NT2/D1 (cell line): ENCODE measurements around the gene EIF3B.

ENCODE experiments used
- DNase-seq: peaks from one replicate; pipeline ENCODE4 v3.0.0-alpha.2; 2011; ENCODE audit warnings: low read depth, low spot score
- H3K27me3 ChIP-seq: 2 replicates; pipeline ENCODE4 v1.6.0; 2011; ENCODE audit warnings: mild to moderate bottlenecking; ENCODE audit not compliant: insufficient read length, insufficient read depth
- H3K36me3 ChIP-seq: 2 replicates; pipeline ENCODE4 v1.6.1; 2011; ENCODE audit warnings: mild to moderate bottlenecking, low read length, mixed read lengths; ENCODE audit not compliant: insufficient read depth, insufficient read length
- H3K4me1 ChIP-seq: 2 replicates; pipeline ENCODE4 v1.5.1; 2011; ENCODE audit not compliant: insufficient read depth, insufficient read length
- H3K4me3 ChIP-seq: 2 replicates; pipeline ENCODE4 v1.5.1; 2011; ENCODE audit warnings: low read depth; ENCODE audit not compliant: insufficient read length
- H3K9ac ChIP-seq: 2 replicates; pipeline ENCODE4 v1.6.0; 2011; ENCODE audit warnings: low read depth; ENCODE audit not compliant: insufficient read length
- H3K9me3 ChIP-seq: 2 replicates; pipeline ENCODE4 v1.5.1; 2011; ENCODE audit warnings: mild to moderate bottlenecking, low read length; ENCODE audit not compliant: insufficient read depth
- SUZ12 ChIP-seq: IDR thresholded peaks from 2 replicates; pipeline ENCODE4 v1.6.1; 2011; ENCODE audit not compliant: insufficient read length, insufficient read depth; ENCODE audit errors: extremely low read depth
- YY1 ChIP-seq: IDR thresholded peaks from 2 replicates; pipeline ENCODE4 v1.6.1; 2011; ENCODE audit not compliant: insufficient read length, insufficient read depth
- ZNF274 ChIP-seq: IDR thresholded peaks from 2 replicates; pipeline ENCODE4 v1.6.1; 2011; ENCODE audit warnings: mild to moderate bottlenecking, low read depth, low read length

Gene EIF3B

DNA sequence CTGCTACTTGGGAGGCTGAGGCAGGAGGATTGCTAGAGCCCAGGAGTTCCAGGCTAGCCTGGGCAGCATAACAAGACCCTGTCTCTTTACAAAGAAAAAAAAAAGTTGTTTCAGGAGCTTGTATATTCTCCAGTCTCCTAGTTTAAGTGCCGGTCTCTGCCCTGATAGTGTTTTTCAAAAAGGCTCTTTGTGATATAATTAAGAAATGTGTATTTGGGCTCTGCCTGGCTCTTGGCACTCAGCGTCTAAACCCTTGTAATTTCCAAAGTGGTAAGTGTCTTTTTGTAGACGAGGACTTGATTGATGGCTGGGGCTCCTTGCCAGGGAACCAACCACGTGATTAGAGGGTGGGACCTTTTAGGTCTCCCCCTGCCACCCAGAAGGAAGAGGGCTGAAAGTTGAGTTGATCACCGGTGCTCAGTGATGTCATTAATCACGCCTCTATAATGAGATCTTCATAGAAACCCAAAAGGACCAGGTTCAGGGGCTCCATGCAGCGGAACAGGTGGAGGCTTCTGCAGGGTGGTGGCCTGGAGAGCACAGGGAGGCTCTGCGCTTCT, 4.4 kb downstream of the EIF3B start:
- no peaks in the 10 kb centered on the region for H3K9me3 ChIP-seq
- no peaks in the 10 kb centered on the region for H3K4me1 ChIP-seq
- no peak overlapping the region for H3K4me3 ChIP-seq
- no peaks in the 10 kb centered on the region for H3K27me3 ChIP-seq
- H3K9ac ChIP-seq, result no peak overlapping the region
- no peak for DNase-seq
- H3K36me3 ChIP-seq, result peaks cover 75% of the 10 kb centered on the region
- TF ChIP-seq YY1, result no peak
- no peak for TF ChIP-seq SUZ12
- no peak for TF ChIP-seq ZNF274

DNA sequence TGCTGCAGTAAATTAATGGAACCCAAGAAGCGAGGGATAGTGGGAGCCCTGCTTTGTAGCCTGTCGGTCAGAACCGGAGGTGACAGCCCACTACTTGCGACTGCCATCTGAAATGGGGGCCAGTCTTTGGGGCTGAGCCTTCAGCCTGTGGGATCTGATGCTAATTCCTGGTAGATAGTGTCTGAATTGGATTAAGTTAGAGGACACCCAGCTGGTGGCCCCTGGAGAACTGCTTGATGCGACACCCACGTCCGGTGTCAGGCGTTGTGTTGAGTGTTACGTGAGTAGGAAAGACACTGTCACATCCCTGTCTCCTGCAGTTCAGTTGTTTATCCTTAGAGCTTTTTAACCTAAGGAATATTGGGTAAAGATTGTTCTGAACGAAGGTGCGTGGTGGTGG, 5.0 kb downstream of the EIF3B start:
- H3K27me3 ChIP-seq, result no peaks in the 10 kb centered on the region
- no peak overlapping the region for H3K9ac ChIP-seq
- no peaks in the 10 kb centered on the region for H3K9me3 ChIP-seq
- no peaks in the 10 kb centered on the region for H3K4me1 ChIP-seq
- DNase-seq, result no peak
- TF ChIP-seq YY1, result no peak
- H3K36me3 ChIP-seq, result peaks cover 80% of the 10 kb centered on the region
- H3K4me3 ChIP-seq, result no peak overlapping the region

DNA sequence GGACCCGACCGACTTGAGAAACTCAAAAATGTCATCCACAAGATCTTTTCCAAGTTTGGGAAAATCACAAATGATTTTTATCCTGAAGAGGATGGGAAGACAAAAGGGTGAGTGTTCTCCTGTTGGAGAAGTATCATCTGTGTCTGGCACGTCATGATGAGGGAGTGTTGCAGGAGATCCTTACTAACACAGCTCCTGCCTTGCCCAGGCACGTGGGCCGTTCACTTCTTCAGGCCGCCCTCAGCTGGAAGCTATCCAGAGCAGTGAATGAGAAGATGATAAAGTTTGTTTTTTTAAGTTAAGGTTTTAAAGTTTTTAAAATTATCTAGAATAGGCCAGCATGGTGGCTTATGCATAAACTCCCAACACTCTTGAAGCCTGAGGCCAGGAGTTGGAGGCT, 6.2 kb downstream of the EIF3B start:
- H3K36me3 ChIP-seq, result peaks cover 92% of the 10 kb centered on the region
- H3K9me3 ChIP-seq, result no peaks in the 10 kb centered on the region
- H3K4me1 ChIP-seq, result no peaks in the 10 kb centered on the region
- DNase-seq, result no peak
- TF ChIP-seq YY1 (no peak), SUZ12 (no peak), ZNF274 (no peak)
- no peak overlapping the region for H3K4me3 ChIP-seq
- H3K9ac ChIP-seq, result no peak overlapping the region
- H3K27me3 ChIP-seq, result no peaks in the 10 kb centered on the region

DNA sequence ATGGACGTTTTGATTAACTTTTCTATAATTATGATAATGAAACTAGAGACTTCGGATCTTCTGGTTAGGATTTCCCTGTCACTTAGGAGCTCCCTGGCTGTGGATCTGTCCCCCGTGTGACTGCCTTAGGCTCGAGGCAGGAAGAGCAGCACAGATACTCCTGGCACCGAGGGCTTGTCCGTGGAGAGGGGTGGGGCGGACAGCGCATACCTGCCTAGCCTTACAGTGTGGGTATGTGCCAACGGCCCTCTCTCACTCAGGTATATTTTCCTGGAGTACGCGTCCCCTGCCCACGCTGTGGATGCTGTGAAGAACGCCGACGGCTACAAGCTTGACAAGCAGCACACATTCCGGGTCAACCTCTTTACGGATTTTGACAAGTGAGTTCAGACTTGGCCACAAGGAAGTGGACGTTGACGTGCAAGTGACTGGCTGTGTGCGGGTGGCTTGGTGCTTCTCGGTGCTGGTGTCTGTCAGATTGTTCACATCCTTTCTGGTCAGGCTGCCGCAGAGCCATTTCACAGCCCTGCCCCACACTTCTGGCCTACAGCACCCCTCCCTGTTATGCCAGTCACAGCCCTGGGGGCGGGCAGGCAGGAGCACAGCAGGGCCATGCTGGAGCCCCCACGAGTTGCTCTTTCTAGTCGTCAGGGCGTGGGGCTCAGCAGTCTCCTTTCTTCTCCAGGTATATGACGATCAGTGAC, 7.9 kb downstream of the EIF3B start:
- Histone ChIP-seq H3K9me3 (no peaks in the 10 kb centered on the region), H3K4me1 (no peaks in the 10 kb centered on the region), H3K27me3 (no peaks in the 10 kb centered on the region), H3K4me3 (no peak overlapping the region), H3K36me3 (peaks cover 94% of the 10 kb centered on the region), H3K9ac (no peak overlapping the region)
- no peak for DNase-seq
- TF ChIP-seq ZNF274 (no peak), SUZ12 (no peak), YY1 (no peak)

DNA sequence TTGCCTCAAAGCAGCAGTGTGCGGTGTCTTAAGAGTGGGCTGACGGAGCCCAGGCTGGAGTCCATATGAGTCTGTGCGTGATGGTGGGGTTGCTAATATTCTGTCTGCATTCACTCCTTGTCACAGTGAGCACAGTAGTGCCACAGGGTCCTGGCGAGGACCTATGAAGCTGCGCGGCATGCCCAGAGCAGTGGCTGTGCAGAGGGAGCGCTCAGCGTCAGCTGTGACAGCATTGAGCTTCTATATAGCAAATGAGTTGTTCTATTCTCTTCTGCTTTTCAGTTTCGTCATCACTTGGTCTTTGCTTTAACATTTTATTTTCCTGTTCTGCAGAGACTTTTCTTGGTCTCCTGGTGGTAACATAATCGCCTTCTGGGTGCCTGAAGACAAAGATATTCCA, 14.5 kb downstream of the EIF3B start:
- TF ChIP-seq ZNF274 (no peak), YY1 (no peak), SUZ12 (no peak)
- Histone ChIP-seq H3K9me3 (no peaks in the 10 kb centered on the region), H3K4me1 (no peaks in the 10 kb centered on the region), H3K4me3 (no peak overlapping the region), H3K27me3 (no peaks in the 10 kb centered on the region), H3K9ac (no peak overlapping the region), H3K36me3 (peaks cover 98% of the 10 kb centered on the region)
- no peak for DNase-seq

DNA sequence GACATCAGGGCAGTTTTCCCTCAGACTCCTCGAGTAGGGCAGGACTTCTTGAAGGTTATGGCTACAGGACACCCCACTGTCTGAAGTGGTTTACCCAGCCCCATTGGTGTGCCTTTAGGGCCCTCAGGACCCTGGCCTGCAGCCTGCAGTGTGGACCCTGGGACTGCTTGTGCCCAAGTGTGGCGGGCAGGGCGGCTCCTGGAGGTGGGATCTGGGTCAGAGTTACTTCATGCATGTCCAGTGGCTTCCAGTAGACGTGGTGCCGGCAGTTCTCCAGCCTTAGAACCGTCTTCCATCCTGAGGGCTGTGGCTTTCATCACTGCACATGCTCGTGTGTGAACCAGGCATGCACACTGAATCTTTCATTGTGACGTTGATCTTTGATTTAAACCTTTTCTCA, 16.7 kb downstream of the EIF3B start:
- no peaks in the 10 kb centered on the region for H3K9me3 ChIP-seq
- TF ChIP-seq ZNF274 (no peak), SUZ12 (no peak), YY1 (no peak)

DNA sequence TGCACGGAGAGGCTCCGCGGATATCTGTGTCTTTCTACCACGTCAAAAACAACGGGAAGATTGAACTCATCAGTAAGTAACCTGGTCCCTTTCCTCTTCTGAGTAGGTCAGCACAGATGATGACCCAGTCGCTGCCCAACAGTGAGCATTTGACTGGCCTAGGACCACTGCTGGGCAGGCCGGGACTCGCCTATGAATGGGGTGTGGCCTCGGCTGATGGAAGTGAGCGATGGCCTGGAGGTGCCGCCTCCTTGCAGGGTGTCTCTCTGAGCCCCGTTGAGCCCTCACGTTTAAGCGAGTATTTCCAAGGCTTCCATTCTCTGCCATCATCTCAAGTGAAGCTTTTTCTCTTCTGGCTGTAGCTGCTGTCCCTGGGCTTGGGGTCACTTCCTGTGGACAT, 18.1 kb downstream of the EIF3B start:
- Histone ChIP-seq H3K9me3 (no peaks in the 10 kb centered on the region), H3K27me3 (no peaks in the 10 kb centered on the region), H3K4me3 (no peak overlapping the region), H3K4me1 (no peaks in the 10 kb centered on the region), H3K36me3 (peaks cover 96% of the 10 kb centered on the region), H3K9ac (no peak overlapping the region)
- TF ChIP-seq ZNF274, result no peak
- TF ChIP-seq YY1, result no peak
- no peak for TF ChIP-seq SUZ12
- DNase-seq, result no peak

More for the DNA sequence above, 16.7 kb downstream of the EIF3B start:
- Histone ChIP-seq H3K36me3 (peaks cover 98% of the 10 kb centered on the region), H3K27me3 (no peaks in the 10 kb centered on the region), H3K4me3 (no peak overlapping the region), H3K4me1 (no peaks in the 10 kb centered on the region), H3K9ac (no peak overlapping the region)
- DNase-seq, result no peak

DNA sequence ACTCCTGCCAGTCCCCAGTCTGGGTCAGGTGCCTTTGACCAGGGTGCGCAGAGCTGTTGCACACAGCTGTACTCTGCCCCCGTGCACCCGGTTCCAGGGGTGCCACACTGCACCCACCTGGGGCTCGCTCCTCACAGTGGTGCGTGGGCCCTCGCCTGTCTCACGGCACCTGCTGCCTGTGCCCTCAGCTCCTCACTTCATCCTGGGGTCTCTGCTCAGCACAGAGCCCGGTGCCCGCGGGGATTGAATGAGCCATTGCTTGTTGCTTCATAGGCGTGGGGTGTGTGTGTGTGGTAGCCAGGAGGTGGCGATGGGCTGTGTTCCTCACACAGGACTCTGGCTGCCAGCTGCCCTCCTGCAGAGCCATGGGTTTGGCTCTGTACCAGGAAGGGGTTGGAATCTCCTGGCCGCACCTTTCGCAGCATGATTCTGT, 18.5 kb downstream of the EIF3B start:
- no peaks in the 10 kb centered on the region for H3K4me1 ChIP-seq
- no peaks in the 10 kb centered on the region for H3K27me3 ChIP-seq
- H3K9ac ChIP-seq, result no peak overlapping the region
- TF ChIP-seq SUZ12 (no peak), YY1 (no peak), ZNF274 (no peak)
- peaks cover 93% of the 10 kb centered on the region for H3K36me3 ChIP-seq
- no peak overlapping the region for H3K4me3 ChIP-seq
- H3K9me3 ChIP-seq, result no peaks in the 10 kb centered on the region
- DNase-seq, result no peak
